RCC 7860 (cell line): ENCODE results near the gene DPEP3.

Experiments
- DNase-seq: peaks from one replicate; pipeline ENCODE4 v3.0.0-alpha.2; 2015; ENCODE audit warnings: low spot score
- FAIRE-seq: peaks from 2 replicates; lab custom pipeline; 2012; peaks lifted over from hg19 to GRCh38; lab: Jason Lieb, UNC

The DPEP3 gene

DNA sequence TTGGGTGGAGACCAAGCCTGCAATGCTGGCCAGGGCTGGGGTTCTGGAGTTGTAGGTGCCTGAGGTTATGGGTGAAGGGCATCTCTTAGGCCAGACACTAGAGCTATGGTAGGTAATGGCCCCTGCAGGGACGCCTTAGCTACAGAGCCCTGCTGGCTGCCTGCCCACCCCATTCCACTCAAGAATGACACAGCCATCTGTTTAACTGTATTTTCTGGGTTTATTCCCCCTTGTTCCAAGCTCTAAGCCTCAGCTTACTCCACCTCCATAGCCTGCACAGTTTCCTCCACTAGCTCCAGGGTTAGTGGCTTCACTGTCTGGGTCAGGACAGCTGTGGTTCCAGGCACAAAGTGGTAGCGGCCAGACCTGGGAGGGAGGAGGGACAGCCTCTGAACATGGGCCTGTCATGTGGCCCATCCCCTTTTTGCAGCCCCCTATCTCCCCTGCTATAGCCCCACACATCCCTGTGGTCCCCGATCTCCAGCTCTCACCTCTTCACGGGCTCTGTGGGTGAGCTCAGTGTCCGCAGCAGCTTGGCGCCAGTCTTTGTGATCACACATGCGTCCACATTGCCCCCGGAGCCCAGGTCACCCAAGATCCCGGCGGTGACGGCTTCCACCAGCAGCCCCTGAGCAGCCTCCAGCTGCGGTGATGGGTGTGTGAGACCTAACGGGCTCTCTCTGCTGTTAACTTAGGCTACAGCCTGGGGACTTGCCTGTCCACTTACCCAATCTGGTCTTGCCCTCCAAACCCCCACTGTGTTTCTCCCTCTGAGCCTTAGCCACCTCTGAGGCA lies 45.8 kb downstream of the DPEP3 start:
- DNase-seq, result no peak
- FAIRE-seq, result no peak

DNA sequence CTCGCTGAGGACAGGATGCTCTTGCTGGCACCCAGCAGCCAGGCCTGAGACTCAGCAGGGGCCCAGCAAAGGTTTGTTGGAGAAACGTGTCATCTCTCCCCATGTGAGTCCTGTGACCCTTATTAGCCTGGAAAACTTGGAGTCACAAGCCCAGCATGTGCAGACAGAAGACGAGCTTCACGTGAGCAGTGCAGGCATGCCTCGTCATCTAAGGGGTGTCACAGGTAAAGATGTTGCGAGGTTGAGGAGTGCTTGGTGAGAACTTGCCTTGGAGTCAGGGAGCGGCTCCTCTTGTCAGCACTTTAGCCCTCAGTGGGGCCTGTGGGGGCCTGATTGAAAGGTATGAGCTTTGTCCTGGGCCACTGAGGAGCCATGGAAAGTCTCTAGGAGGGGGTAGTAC lies 46.5 kb downstream of the DPEP3 start:
- no peak for FAIRE-seq

DNA sequence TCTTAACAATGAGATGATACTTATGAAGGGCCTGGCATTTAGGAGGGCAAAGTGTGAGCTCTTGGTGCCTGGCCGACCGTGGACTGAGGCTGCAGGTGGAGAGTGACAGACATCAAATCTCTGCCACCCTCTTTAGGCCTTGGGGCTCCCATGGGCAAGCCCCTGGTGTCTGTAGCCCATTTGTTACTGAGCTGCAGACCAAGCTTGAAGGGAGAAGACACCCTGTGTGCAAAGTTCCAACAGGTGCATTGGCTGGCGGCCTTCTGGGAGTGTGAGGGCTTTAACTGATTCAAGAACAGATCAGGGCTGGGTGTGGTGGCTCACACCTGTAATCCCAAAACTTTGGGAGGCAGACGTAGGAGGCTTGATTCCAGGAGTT lies 47.8 kb downstream of the DPEP3 start:
- no peak for DNase-seq
- no peak for FAIRE-seq

More for the DNA sequence above, 46.5 kb downstream of the DPEP3 start:
- no peak for DNase-seq

DNA sequence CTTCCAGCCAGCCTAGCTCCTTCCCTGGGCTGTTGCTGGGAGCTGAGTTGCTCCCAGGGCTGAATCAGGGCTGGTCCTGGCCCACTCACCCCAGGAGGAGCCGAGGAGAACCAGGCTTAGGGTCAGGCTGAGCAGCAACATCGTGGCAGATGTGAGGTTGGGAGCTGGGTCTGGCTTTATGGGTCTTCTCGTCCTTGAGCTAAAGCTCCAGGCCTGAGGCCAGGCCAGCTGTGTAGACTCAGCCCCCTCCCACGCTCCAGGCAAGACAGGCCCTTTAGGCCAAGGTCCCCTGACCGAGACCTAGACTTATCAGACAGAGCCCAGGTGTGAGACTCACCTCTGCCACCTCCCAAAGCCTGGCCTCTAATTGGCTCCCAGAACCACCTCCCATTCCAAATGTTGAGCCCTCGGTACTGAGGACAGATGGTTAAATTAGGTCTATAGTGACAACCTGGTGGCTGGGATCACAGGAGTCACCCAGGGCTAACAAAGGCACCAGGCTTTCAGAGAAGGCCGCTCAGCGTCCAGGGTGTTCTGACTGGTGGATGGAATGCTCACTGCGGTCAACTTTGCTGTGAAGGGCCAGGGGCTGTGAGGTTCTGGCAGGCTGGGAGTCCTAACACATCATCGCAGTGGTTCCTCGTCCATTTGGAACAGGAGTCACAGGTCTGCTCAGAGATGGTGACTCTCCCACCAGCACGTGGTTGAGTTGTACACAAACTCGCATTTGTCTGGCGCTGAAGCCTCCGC lies 48.4 kb downstream of the DPEP3 start, which contains the start of gene CTRL:
Gene CTRL, minus strand, starts transcription at position 151 of the 750 bp plus-strand sequence. Its CDS starts 10 bp downstream, at position 141.
- DNase-seq (no peak), FAIRE-seq (no peak)

DNA sequence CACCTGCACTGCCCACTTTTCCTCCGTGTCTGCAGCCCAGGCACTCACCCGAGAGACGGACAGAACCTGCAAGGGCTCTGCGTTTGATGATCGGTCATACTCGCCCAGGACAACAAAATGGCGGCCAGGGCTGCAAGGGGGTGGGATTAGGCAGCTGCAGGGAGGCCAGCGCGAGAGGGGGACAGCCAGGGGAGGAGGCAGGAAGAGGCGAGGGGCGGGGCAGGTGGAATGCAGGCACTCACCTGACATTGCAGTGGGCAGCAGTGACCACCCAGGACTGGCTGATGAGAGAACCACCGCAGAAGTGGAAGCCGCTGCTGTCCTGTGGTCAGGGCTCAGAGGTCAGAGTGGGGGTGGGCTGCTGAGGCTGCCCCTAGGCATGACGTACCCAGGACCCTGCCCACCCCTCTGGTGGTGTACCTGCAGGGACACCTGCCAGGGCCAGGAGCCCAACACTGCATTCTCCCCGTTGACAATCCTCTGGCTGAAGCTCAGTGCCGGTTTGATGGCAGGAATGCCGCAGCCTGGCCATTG lies 49.6 kb downstream of the DPEP3 start:
- no peak for FAIRE-seq
- no peak for DNase-seq

DNA sequence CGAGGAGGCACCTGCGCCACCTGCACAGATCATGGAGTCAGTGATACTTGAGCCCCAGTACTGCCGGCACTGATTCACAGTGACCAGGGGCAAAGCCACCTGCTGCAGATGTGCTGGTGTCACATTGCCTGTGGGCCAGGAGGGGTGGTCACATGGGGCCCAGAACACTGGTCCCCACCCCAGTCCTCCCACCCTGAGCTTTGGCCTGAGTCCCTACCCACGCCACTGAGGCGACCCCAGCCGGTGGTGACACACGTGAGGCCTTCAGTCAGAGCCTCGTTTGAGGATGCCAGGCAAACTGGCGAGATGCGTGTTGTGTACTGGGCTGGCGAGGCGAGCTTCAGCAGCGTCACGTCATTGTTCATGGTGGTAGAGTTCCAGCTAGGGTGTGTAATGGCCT lies 50.1 kb downstream of the DPEP3 start:
- FAIRE-seq (no peak), DNase-seq (no peak)

DNA sequence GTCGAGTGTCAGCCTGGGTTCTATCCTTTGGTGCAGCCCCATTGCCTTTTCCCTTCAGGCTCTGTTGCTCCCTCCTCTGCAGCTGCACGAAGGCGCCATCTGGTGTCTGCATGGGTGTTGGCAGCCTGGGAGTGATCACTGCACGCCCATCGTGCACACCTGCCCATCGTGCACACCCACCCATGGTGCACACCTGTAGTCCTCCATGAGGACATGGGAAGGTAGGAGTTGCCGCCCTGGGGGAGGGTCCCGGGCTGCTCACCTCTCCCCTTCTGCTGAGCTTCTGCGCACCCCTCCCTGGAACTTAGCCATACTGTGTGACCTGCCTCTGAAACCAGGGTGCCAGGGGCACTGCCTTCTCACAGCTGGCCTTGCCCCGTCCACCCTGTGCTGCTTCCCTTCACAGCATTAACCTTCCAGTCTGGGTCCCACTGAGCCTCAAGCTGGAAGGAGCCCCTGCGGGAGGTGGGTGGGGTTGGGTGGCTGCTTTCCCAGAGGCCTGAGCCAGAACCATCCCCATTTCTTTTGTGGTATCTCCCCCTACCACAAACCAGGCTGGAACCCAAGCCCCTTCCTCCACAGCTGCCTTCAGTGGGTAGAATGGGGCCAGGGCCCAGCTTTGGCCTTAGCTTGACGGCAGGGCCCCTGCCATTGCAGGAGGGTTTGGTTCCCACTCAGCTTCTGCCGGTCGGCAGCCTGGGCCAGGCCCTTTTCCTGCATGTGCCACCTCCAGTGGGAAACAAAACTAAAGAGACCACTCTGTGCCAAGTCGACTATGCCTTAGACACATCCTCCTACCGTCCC lies 51.5 kb downstream of the DPEP3 start:
- FAIRE-seq (no peak), DNase-seq (peak; percentile 60)

DNA sequence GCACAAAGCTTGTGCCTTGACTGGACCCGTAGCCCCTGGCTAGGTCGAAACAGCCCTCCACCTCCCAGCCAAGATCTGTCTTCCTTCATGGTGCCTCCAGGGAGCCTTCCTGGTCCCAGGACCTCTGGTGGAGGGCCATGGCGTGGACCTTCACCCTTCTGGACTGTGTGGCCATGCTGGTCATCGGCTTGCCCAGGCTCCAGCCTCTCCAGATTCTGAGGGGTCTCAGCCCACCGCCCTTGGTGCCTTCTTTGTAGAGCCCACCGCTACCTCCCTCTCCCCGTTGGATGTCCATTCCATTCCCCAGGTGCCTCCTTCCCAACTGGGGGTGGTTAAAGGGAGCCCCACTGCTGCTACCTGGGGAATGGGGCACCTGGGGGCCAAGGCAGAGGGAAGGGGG lies 52.2 kb downstream of the DPEP3 start:
- no peak for DNase-seq
- FAIRE-seq, result no peak

DNA sequence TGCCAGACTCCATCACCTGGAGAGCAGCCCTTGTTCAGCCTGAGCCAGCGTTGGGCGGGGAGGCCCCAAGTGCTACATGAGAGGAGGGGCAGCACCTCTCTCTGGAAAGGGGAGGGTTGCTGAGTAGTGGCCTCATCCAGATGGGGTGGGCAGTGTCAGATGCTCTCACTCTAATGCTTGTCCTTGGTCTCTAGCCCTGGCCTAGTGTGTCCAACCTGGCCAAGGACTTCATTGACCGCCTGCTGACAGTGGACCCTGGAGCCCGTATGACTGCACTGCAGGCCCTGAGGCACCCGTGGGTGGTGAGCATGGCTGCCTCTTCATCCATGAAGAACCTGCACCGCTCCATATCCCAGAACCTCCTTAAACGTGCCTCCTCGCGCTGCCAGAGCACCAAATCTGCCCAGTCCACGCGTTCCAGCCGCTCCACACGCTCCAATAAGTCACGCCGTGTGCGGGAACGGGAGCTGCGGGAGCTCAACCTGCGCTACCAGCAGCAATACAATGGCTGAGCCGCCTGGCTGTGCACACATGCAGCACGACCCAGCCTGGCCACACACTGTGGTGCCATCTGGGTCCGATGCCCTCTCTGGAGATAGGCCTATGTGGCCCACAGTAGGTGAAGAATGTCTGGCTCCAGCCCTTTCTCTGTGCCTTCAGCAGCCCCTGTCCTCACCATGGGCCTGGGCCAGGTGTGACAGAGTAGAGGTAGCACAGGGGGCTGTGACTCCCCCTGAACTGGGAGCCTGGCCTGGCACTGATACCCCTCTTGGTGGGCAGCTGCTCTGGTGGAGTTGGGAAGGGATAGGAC lies 53.0 kb downstream of the DPEP3 start:
- FAIRE-seq (no peak), DNase-seq (no peak)

DNA sequence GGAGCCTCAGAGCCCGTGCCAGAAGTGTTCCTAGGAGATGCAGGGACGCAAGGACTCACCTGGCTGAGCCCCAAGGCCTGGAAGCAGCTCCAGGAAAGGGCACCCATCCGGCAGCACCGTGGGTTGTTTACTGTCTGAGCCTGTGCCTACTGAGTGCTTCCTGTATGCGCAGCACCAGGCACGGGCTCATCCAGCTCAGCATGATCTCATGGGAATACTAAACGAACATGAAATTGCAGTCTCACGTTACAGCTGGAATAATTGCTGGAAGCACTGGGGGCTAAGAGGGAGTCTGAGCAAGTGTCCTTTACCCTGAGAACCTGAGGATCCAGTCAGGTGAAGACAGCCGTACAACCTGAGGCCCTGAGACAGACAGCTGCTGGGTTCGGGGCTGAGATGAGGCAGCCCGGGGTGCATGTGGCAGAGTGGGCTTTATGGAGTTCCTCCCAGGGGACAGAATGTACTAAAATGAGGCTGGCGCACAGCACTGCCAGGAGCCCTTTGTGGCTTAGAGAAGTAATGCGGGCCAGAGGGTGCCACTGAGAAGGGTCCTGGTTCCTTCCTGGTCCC lies 54.0 kb downstream of the DPEP3 start:
- DNase-seq, result no peak
- FAIRE-seq, result no peak
